ENCODE data around the gene MAP4K1.
"Not testable (repeated sequence)": the region's sequence is repeated elsewhere in the genome, so short reads cannot be mapped to it uniquely, and the experiment has no call there.

Gene MAP4K1

DNA sequence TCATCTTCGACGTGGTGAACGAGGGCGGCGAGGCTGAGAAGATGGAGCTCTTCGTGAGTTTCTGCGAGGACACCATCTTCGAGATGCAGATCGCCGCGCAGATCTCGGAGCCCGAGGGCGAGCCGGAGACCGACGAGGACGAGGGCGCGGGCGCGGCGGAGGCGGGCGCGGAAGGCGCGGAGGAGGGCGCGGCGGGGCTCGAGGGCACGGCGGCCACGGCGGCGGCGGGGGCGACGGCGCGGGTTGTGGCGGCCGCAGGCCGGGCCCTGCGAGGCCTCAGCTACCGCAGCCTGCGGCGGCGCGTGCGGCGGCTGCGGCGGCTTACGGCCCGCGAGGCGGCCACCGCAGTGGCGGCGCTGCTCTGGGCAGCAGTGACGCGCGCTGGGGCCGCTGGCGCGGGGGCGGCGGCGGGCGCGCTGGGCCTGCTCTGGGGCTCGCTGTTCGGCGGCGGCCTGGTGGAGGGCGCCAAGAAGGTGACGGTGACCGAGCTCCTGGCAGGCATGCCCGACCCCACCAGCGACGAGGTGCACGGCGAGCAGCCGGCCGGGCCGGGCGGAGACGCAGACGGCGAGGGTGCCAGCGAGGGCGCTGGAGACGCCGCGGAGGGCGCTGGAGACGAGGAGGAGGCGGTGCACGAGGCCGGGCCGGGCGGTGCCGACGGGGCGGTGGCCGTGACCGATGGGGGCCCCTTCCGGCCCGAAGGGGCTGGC, 52.6 kb downstream of the MAP4K1 start:
- no peaks in the 10 kb centered on the region for H3K36me3 ChIP-seq (ENCODE audit: control insufficient read depth, insufficient read depth, low read length)
- H3K9me3 ChIP-seq (ENCODE audit: control insufficient read depth, low read length): no peaks in the 10 kb centered on the region
- H3K27ac ChIP-seq (ENCODE audit: low read depth, low read length, severe bottlenecking): no peak overlapping the region
- WGBS, 2 experiments (ENCODE audit: insufficient coverage in 2 of 2): 28 to 32% methylated on average over 54 to 79 of the region's 111 CpGs
- peak overlapping the region; percentile 14 for H3K4me3 ChIP-seq (ENCODE audit: extremely low read depth, insufficient read depth, low read length, poor library complexity, severe bottlenecking)
- H3K4me1 ChIP-seq (ENCODE audit: control insufficient read depth, insufficient read depth, low read length, poor library complexity, severe bottlenecking): no peaks in the 10 kb centered on the region

DNA sequence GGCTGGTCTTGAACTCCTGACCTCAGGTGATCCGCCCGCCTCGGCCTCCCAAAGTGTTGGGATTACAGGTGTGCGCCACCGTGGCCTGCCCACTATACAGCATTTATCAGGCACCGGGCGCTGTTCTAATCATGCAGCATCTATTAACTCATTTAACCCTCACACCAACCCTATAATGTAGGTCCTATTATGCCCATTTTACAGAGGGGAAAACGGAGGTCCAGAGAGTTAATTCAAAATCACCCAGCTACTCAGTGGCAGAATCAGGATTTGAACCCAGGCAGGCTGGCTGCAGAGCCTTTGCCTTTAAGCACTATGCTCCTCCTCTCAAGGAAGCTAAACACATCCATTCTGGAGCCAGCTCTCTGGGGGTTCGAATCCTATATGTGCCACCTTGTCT, 54.3 kb downstream of the MAP4K1 start:
- Histone ChIP-seq H3K4me3 (ENCODE audit: extremely low read depth, insufficient read depth, low read length, poor library complexity, severe bottlenecking) (no peak overlapping the region), H3K4me1 (ENCODE audit: control insufficient read depth, insufficient read depth, low read length, poor library complexity, severe bottlenecking) (no peaks in the 10 kb centered on the region), H3K36me3 (ENCODE audit: control insufficient read depth, insufficient read depth, low read length) (no peaks in the 10 kb centered on the region), H3K27ac (ENCODE audit: low read depth, low read length, severe bottlenecking) (no peak overlapping the region), H3K9me3 (ENCODE audit: control insufficient read depth, low read length) (no peaks in the 10 kb centered on the region)
- 96 to 99% methylated on average over 8 to 9 of the region's 9 CpGs for WGBS, 2 experiments (ENCODE audit: insufficient coverage in 2 of 2)

DNA sequence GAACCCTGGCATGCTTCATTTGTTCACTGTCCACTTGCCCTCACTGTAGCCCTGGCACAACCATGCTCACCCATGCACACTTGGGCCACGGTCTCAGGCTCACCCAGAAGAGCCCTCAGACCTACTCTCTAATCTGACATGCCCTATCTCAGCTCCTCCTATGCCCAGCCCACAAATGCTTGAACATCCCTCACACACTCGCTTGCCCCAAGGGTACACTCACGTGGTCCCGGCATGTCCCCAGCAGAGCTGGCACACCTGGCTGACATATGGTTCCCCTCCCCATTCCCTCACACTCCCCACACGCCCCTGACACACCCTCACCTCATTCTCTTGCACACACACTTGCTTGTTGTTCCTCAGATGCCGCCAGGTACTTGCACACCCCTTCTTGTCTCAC, 55.7 kb downstream of the MAP4K1 start:
- Histone ChIP-seq H3K4me1 (ENCODE audit: control insufficient read depth, insufficient read depth, low read length, poor library complexity, severe bottlenecking) (no peaks in the 10 kb centered on the region), H3K36me3 (ENCODE audit: control insufficient read depth, insufficient read depth, low read length) (no peaks in the 10 kb centered on the region), H3K9me3 (ENCODE audit: control insufficient read depth, low read length) (no peaks in the 10 kb centered on the region), H3K27ac (ENCODE audit: low read depth, low read length, severe bottlenecking) (no peak overlapping the region), H3K4me3 (ENCODE audit: extremely low read depth, insufficient read depth, low read length, poor library complexity, severe bottlenecking) (no peak overlapping the region)
- 81 to 98% methylated on average over 5 to 6 of the region's 6 CpGs for WGBS, 2 experiments (ENCODE audit: insufficient coverage in 2 of 2)

DNA sequence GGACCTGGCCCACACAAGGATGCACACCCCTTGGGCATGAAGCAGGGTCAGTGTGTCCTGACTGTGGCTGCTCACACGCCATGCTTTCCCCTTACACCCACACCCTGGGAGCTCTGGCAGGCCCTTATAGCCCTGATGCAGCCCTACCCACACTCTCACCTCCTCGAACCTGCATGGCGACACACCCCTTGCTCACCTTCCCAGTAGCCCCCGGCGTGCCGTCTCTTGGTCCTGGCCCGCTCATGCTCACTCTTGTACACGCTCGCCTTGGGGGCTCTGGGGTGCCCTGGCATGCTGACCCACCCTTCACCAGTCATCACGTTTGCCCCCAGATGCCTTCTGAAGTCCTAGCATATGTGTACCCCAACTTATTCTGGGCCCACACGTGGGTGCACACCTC, 56.1 kb downstream of the MAP4K1 start:
- H3K36me3 ChIP-seq (ENCODE audit: control insufficient read depth, insufficient read depth, low read length): no peaks in the 10 kb centered on the region
- no peaks in the 10 kb centered on the region for H3K9me3 ChIP-seq (ENCODE audit: control insufficient read depth, low read length)
- WGBS, 2 experiments (ENCODE audit: insufficient coverage in 2 of 2): 89 to 92% methylated on average over 10 to 11 of the region's 11 CpGs
- no peaks in the 10 kb centered on the region for H3K4me1 ChIP-seq (ENCODE audit: control insufficient read depth, insufficient read depth, low read length, poor library complexity, severe bottlenecking)
- no peak overlapping the region for H3K27ac ChIP-seq (ENCODE audit: low read depth, low read length, severe bottlenecking)
- H3K4me3 ChIP-seq (ENCODE audit: extremely low read depth, insufficient read depth, low read length, poor library complexity, severe bottlenecking): no peak overlapping the region

DNA sequence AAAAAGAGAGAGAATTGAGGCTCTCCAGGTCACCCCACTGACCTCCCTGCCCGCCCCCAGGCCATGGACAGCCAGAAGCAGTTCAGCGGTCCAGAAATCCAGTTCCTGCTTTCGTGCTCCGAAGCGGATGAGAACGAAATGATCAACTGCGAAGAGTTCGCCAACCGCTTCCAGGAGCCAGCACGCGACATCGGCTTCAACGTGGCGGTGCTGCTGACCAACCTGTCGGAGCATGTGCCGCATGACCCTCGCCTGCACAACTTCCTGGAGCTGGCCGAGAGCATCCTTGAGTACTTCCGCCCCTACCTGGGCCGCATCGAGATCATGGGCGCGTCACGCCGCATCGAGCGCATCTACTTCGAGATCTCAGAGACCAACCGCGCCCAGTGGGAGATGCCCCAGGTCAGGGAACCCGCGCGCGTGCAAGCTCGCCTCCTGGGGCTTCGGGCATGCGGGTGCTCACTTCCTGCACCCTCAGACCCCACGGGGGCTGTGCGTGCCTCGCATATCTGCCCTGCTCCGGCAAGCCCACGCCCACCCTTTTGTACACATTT, 56.6 kb downstream of the MAP4K1 start:
- H3K27ac ChIP-seq (ENCODE audit: low read depth, low read length, severe bottlenecking): no peak overlapping the region
- H3K36me3 ChIP-seq (ENCODE audit: control insufficient read depth, insufficient read depth, low read length): no peaks in the 10 kb centered on the region
- no peak overlapping the region for H3K4me3 ChIP-seq (ENCODE audit: extremely low read depth, insufficient read depth, low read length, poor library complexity, severe bottlenecking)
- H3K9me3 ChIP-seq (ENCODE audit: control insufficient read depth, low read length): no peaks in the 10 kb centered on the region
- H3K4me1 ChIP-seq (ENCODE audit: control insufficient read depth, insufficient read depth, low read length, poor library complexity, severe bottlenecking): no peaks in the 10 kb centered on the region
- 92 to 95% methylated on average over 33 to 42 of the region's 42 CpGs for WGBS, 2 experiments (ENCODE audit: insufficient coverage in 2 of 2)

DNA sequence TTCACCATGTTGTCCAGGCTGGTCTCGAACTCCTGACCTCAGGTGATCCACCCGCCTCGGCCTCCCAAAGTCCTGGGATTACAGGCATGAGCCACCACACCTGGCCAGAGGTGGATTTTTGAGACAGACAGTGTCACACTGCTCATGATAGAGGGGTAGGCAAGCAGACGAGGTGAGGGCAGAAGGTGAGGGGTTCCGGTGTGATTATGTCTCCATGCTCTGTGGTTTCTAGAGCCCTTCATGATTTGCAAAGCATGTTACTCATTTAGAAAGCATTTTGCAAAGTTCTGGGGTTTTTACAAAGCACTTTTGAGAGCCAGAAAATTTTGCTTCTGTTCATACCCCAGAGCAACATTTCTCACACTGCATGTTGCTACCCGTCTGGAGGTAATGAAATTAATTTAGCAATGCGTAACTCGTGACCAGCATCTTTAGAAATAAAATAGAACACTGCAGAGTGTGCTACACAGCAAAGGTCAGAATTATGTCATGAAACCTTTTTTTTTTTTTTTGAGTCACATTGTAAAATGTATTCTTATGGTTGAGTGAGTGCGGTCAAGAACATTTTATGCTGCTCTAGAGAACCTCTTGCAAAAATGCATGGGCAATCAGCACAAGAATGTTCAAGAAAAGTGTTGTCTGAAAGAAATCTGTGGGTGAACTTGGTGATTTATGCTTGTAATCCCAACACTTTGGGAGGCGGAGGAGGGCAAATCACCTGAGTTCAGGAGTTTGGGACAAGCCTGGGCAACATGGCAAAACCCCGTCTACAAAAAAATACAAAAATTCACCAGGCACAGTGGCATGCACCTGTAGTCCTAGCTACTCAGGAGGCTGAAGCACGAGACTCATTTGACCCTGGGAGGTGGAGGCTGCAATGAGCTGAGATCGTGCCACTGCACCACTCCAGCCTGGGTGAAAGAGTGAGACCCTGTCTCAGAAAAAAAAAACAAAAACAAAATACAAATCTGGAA, 58.0 kb downstream of the MAP4K1 start:
- H3K4me1 ChIP-seq (ENCODE audit: control insufficient read depth, insufficient read depth, low read length, poor library complexity, severe bottlenecking): no peaks in the 10 kb centered on the region
- no peaks in the 10 kb centered on the region for H3K9me3 ChIP-seq (ENCODE audit: control insufficient read depth, low read length)
- no peaks in the 10 kb centered on the region for H3K36me3 ChIP-seq (ENCODE audit: control insufficient read depth, insufficient read depth, low read length)
- H3K27ac ChIP-seq (ENCODE audit: low read depth, low read length, severe bottlenecking): no peak overlapping the region
- no peak overlapping the region for H3K4me3 ChIP-seq (ENCODE audit: extremely low read depth, insufficient read depth, low read length, poor library complexity, severe bottlenecking)
- WGBS, 2 experiments (ENCODE audit: insufficient coverage in 2 of 2): 87% methylated on average over 9 of the region's 13 CpGs

GRCh38 chr19:38558933-38559332, 58.8 kb downstream of the MAP4K1 start:
- H3K36me3 ChIP-seq (ENCODE audit: control insufficient read depth, insufficient read depth, low read length); H3K4me1 ChIP-seq (ENCODE audit: control insufficient read depth, insufficient read depth, low read length, poor library complexity, severe bottlenecking); H3K4me3 ChIP-seq (ENCODE audit: extremely low read depth, insufficient read depth, low read length, poor library complexity, severe bottlenecking); H3K27ac ChIP-seq (ENCODE audit: low read depth, low read length, severe bottlenecking); H3K9me3 ChIP-seq (ENCODE audit: control insufficient read depth, low read length): not testable (repeated sequence)
- WGBS, 2 experiments (ENCODE audit: insufficient coverage in 2 of 2): 81 to 95% methylated on average over 2 to 6 of the region's 7 CpGs

- Histone ChIP-seq H3K4me3 (ENCODE audit: extremely low read depth, insufficient read depth, low read length, poor library complexity, severe bottlenecking) (no peak overlapping the region), H3K27ac (ENCODE audit: low read depth, low read length, severe bottlenecking) (no peak overlapping the region), H3K36me3 (ENCODE audit: control insufficient read depth, insufficient read depth, low read length) (no peaks in the 10 kb centered on the region), H3K9me3 (ENCODE audit: control insufficient read depth, low read length) (no peaks in the 10 kb centered on the region), H3K4me1 (ENCODE audit: control insufficient read depth, insufficient read depth, low read length, poor library complexity, severe bottlenecking) (no peaks in the 10 kb centered on the region)
- 92 to 94% methylated on average over 9 to 10 of the region's 12 CpGs for WGBS, 2 experiments (ENCODE audit: insufficient coverage in 2 of 2)
Measured at GRCh38 chr19:38557205-38557799, 60.5 kb downstream of the MAP4K1 start.

- Histone ChIP-seq H3K4me1 (ENCODE audit: control insufficient read depth, insufficient read depth, low read length, poor library complexity, severe bottlenecking) (no peaks in the 10 kb centered on the region), H3K9me3 (ENCODE audit: control insufficient read depth, low read length) (no peaks in the 10 kb centered on the region), H3K36me3 (ENCODE audit: control insufficient read depth, insufficient read depth, low read length) (no peaks in the 10 kb centered on the region), H3K27ac (ENCODE audit: low read depth, low read length, severe bottlenecking) (no peak overlapping the region), H3K4me3 (ENCODE audit: extremely low read depth, insufficient read depth, low read length, poor library complexity, severe bottlenecking) (no peak overlapping the region)
- WGBS, 2 experiments (ENCODE audit: insufficient coverage in 2 of 2): 89 to 97% methylated on average over 4 to 5 of the region's 7 CpGs
Measured at GRCh38 chr19:38556521-38557174, 61.1 kb downstream of the MAP4K1 start.

GRCh38 chr19:38555200-38555599, 62.6 kb downstream of the MAP4K1 start:
- H3K36me3 ChIP-seq (ENCODE audit: control insufficient read depth, insufficient read depth, low read length): no peaks in the 10 kb centered on the region
- no peak overlapping the region for H3K4me3 ChIP-seq (ENCODE audit: extremely low read depth, insufficient read depth, low read length, poor library complexity, severe bottlenecking)
- no peaks in the 10 kb centered on the region for H3K4me1 ChIP-seq (ENCODE audit: control insufficient read depth, insufficient read depth, low read length, poor library complexity, severe bottlenecking)
- H3K9me3 ChIP-seq (ENCODE audit: control insufficient read depth, low read length): no peaks in the 10 kb centered on the region
- no peak overlapping the region for H3K27ac ChIP-seq (ENCODE audit: low read depth, low read length, severe bottlenecking)
- WGBS, 2 experiments (ENCODE audit: insufficient coverage in 2 of 2): 89 to 100% methylated on average over 3 to 4 of the region's 8 CpGs
